ENCODE results near the gene TMEM170B.

TMEM170B gene

DNA sequence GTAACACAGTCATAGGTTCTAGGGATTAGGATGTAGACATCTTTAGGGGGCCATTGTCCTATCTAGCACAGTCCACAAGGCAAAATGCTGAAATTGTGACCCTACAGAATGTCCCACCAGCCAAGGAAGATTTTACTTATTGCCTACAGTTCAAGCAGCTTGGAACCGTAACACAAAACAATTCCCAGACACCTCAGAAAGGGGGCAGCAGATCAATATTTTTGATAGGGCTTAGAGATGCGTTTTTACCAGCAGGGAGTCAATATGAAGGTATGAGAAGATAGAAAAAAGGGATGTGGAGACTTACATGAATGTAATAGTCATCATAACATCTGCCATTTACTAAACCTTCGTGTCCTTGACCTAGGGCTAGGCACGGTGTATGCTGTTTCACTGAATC is 81.0 kb downstream of the TMEM170B start:
- no peak for DNase-seq

DNA sequence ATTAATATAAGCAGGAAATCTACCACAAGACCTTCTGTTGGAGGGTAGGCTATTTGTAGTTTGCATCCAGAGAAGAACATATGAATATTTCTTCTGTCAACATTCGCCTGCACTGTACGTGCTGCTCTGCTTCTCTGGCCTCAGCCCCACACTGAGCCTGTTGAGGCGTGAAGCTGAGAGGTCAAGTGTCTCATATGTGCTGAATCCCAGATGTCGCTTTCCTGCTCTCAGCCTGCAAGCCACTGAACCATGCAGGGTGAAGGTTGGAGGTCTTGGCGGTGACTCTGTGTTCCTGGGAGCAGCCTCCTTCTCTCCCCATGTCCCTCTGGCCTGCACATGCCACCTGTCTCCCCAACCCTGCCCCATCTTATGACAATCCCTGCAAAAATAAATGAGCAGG is 83.6 kb downstream of the TMEM170B start:
- DNase-seq, result no peak

DNA sequence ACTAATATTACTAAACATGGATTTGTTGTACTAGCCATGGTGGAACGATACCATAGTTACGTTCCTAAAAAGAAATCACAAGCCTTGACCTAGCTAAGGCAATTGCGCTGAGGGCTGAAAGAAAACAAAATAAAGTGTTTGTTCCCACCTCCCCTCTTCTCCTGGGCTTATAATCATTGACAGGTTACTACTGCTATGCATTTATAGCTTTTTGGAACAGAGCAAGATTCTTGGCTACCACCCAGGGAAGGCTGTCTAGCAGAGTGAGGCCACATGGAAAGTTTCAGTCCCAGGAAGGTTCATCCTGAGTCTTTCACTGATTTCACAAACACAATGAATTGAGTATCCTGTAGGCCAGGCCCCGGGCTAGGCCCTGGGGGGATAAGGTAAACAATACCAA is 84.6 kb downstream of the TMEM170B start:
- DNase-seq, result no peak

DNA sequence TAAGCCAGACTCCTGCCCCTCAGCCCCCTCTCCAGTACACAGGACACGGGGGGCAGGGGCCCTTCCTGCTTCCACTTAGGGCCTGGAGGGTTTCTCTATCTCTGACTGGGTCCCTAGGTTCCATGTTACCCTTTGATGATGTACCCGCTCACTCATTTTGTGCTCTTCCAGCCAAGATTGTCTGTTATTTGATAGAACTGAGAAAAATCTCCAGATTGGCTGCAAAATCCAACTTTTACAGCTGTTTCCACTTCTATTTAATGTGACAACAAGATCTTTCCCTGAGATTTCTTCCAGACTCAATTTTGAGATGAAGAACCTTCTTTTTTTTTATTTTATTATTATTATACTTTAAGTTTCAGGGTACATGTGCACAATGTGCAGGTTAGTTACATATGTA is 85.7 kb downstream of the TMEM170B start:
- DNase-seq, result no peak

GRCh38 chr6:11625302-11625701 is 87.8 kb downstream of the TMEM170B start:
- DNase-seq, result no peak

GRCh38 chr6:11626356-11626755 is 88.8 kb downstream of the TMEM170B start:
- DNase-seq, result no peak

DNA sequence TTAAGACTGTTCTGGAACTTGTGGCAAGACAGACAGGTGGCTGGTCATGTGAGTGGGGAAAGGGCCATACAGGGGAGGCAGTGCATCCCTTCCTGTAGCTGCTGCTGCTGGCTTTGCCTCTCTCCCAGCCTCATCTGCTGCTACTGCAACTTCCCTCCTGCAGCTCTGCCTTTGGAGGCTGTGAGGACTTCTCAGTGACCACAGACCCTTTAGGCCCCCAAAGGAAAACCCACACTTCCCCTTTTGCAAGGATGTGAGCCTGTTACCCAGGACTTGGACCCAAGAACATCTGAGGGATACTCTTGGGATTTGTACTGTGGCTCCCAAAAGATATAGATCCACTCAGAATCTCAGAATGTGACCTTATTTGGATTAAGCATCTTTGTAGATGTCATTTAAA is 91.0 kb downstream of the TMEM170B start:
- no peak for DNase-seq

GRCh38 chr6:11631008-11631407 is 93.5 kb downstream of the TMEM170B start:
- no peak for DNase-seq

DNA sequence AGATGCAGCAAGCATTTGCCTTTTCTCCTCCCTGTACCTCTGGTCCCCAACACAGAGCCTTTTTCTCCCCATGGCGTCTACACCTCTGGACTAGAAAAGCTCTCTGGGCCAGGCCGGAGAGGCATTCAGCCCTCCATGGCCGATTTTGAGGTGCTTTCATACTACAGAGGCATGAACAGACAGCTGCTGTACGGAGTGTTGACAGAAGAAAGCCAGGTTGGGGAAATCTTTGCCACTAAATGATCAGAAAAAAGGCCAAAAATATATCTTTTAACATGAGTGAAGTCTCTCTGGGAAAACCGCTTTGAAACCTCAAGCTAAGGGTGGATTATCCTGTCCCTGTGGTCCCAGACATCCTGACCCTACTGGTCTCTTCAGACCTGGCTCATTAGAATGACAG is 94.0 kb downstream of the TMEM170B start:
- DNase-seq, result no peak

GRCh38 chr6:11632231-11632630 is 94.7 kb downstream of the TMEM170B start:
- DNase-seq, result no peak

DNA sequence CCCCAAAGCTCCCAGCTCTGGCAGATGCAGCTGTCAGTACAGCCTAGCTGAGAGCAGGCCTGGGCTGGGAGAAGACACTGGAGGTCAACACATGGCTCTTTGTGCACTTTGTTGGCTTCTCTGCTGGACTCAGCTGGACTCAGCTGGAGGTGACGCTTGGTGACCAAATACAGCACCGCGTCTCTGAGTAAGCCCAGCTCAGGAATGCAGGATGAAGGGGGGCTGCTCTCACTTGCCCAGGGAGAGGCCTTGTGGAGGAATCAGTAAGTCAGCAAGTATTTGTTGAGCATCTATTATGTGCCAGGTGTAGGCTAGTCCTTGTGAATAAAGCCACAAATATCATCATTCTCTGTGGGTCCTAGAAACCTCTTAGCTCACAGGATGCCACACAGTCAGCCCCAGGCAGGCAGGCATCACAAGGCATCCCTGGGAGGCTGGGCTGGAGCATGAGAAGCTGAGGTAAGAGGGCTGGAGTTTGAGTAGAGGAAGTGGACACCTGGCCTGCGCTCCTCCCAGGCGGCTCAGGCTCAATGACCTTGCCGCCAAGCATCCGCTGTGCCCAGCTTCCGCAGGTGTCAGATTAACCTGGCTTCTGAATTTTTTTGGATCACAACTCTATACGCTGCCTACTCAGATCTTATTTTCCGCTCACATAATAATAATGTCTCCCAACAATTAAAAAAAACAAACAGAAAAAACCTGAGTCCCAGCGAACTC is 95.4 kb downstream of the TMEM170B start:
- no peak for DNase-seq
